ENCODE measurements around the gene RELN. TPM values are rescaled to one million over a fixed set of nuclear protein-coding genes. Genes with fewer than 3 reads are reported as not detected.
A peak's percentile ranks its signal among the peaks of the same experiment; 100 is the strongest.

Gene RELN
- polyA plus RNA-seq, 3 donors: 9.3 to 12.0 (median 12.0) TPM

DNA sequence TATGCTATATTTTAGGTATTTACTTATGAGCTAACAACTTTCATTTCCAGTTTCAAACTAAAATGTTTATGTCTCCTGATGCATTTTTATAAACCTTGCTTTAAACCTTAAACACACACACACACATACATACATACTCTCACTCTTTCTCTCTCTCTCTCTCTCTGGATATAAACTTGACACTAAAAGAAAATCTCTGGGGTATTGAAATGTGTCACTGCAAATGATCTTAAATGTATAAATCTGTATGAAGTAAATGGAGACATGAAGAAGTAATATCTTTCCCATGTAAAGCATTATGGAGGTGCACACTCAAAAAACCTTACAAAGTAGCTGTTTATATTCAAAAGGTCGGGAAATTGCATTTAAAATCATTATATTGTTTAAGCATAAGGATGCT lies 37.0 kb downstream of the RELN start:
- no peak for DNase-seq (ENCODE audit: extremely low read depth in 1 of 11, low read depth in 9 of 11, low spot score in 4 of 11)

DNA sequence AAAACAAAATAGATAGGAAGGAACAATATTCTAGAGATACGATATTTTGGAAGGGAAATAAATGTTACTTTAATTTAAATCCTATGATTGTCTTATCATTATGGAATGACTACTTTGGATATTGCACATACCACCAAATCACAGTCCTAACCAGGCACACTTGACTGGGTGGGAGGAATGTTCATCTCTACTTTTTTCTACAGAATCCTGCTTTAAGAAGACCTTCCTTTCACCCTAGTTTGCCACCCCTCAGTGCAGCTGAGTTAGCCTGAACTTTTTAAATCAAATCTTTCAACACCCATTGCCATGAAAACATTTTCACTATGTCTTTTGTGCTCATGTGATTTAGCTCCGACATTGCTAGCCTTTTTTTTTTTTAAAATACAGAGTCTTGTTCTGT lies 38.1 kb downstream of the RELN start:
- peak in 3 of 11 donors; percentile 4 to 6 (median 5) for DNase-seq (ENCODE audit: extremely low read depth in 1 of 11, low read depth in 9 of 11, low spot score in 4 of 11)

DNA sequence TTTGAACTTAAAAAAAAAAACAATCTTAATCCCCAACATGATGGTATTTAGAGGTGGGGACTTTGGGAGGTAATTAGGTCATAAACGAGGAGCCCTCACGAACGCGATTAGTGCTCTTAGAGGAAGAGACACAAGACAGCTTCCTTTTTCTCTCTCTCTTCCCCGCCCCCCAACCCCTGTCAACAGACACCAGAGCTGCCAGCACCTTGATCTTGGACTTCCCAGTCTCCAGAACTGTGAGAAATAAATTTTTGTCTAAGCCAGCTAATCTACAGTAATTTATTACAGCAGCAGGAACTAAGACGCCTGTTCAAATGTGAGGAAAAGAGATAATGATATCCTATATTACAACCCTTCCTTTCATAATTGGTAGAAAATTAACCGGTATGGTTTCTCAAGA lies 40.1 kb downstream of the RELN start:
- no peak for DNase-seq (ENCODE audit: extremely low read depth in 1 of 11, low read depth in 9 of 11, low spot score in 4 of 11)

DNA sequence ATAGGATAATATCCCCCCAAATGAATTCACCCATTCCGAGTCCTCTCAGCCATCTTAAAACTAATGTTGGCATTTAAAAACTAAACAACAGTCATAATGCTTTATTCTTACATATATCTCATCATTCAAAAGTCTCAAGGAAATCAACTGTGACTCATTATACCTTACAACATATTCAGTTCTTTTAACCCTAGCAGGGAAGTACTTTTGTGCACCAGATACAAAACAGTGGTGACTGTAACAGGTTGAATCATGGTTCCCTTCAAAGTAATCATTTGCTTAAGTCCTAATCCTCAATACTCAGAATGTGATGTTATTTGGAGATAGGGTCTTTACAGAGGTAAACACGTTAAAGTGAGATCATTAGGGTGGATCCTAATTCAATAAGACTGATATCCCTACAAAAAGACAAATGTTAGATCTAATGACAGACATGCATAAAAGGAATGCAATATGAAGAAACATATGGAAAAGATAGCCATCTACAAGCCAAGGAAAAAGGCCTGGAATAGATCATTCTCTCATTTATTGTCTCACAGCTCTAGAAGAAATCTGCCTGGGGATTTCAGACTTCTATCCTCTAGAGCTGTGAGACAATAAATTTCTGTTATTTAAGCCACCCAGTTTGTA lies 42.3 kb downstream of the RELN start:
- no peak for DNase-seq (ENCODE audit: extremely low read depth in 1 of 11, low read depth in 9 of 11, low spot score in 4 of 11)

DNA sequence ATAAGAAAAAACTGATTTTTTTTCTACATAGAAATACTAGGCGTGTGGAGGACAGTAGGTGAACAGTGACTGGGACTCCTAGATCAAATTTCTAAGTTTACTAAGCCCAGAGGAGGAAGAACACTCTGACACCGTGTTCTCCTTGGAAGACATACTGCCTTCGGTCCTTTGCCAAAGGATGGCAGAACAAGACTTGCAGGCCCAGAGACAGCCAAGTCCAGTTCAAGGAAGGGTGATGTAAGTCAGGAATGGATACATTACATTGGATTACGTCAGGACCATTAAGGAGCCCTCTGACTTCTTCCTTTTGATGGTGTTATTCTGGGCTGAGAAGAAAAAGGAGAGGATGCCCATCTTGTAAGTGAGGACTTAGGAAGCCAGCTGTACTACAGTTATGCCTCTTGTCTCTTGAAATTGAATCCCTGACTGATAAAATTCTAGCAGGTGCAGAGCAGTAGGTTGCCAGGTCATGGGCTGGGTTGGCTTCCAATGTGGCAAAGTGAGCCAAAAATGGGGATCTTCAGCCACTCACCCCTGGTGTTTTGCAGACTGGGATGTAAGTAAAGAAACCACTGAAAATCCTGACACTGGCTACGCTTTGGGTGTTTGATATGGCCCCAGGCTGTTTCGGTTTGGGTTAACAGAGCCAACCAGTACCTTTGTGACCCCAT lies 45.1 kb downstream of the RELN start:
- no peak for DNase-seq (ENCODE audit: extremely low read depth in 1 of 11, low read depth in 9 of 11, low spot score in 4 of 11)

DNA sequence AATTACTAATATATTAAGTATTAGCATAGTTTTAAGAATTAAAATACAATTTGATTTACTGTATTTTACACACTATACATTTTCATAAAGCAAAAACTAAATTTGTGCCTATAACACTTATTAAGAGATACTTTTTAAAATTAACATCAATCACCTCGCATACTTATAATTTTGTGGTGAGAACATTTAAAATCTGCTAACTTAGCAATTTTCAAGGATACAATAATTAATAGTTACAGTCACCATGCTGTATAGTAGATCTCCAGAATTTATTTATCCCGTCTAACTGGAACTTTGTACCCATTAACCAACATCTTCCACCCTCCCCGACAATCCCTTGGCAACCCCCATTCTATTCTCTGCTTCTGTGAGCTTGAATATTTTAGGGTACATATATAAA lies 47.5 kb downstream of the RELN start:
- DNase-seq (ENCODE audit: extremely low read depth in 1 of 11, low read depth in 9 of 11, low spot score in 4 of 11): no peak

DNA sequence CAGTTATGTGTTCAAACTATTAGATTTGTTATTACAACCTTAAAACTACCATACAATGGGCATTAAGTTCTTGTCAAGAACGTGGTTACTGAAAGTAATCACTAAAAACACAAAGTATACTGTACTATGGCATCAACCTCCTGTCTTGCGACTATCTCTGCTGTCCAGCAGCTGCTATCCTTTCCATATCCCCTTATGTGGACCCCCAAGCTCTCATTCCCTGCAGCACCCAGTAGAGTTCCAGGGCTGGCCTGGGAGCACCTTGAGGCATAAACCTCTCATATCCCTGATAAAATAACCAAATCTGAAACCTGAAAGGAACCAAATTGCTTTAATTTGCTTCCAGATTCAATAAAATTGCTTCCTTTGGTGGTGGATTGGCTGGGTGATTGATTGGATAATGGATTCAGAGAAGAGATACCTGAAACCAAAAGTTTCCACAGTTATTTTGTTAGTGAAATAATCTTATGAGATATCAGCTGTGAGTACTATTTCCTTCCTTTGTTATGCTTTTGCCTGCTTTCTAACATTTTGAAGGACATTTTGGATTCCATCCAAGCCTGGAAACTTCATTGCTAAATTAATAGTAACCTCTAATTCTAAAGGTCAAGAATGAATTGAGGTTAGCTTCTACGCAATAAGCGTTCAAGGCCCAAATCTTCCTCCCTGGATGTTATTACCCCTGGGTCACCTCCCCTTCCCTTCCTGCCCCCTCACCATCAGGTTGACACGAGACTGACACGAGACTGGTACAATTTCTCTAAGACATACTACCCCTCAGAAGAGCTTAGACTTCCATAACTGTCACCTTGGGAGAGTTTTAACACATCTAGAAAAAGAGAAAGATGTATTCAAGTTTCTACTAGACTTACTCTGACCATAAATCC lies 48.8 kb downstream of the RELN start:
- no peak for DNase-seq (ENCODE audit: extremely low read depth in 1 of 11, low read depth in 9 of 11, low spot score in 4 of 11)

DNA sequence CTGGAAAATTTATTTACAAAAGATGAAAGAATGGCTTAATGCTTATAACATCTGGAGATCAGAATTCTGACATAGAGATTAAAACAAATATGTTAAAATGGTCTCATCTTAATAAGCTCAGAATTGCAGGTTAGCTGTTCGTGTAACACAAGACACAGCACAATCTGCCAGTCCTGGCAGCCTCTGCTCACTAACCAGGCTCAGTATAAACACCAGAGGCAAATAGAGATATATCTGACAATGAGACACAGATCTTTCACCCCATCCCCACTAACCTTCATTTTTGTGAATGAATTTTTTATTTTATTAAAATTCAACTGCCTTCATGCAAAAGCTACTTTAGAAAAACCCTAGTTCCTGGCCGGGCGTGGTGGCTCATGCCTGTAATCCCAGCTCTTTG lies 51.8 kb downstream of the RELN start:
- no peak for DNase-seq (ENCODE audit: extremely low read depth in 1 of 11, low read depth in 9 of 11, low spot score in 4 of 11)

DNA sequence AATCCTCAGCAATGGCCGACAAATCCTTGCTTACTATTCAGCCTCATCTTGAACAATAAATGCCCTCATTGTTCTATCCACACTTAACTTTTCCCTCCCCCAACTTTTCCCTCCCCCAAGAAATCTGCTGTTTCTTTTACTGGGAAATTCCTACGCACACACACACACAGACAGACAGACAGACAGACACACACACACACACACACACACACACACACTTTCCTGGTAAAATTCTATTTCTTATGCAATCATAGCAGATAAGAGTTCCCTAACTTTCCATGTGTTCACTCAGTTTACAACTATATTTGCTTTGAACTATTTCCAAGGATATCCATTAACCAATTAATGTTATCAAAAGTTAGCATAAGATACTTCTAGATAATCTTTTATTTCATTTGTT lies 52.9 kb downstream of the RELN start:
- DNase-seq (ENCODE audit: extremely low read depth in 1 of 11, low read depth in 9 of 11, low spot score in 4 of 11): no peak

DNA sequence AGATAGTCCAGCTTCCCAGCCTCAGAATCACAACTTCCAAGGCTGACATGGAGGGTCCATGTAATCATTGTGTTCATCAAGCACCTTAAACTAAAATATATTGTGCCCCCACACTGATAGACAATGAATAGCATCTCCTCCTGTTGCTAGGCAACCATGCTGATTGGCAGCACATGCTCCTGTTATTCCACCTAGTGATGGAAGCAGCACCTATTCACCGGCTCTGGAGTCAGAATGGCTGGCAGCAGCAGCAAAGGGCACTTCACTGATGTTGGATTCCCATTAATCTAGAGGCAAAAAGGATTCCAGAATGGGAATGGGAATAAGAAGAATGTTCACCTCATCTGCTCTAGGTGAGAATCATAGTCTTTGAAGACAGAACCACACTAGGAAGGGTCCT lies 55.0 kb downstream of the RELN start:
- no peak for DNase-seq (ENCODE audit: extremely low read depth in 1 of 11, low read depth in 9 of 11, low spot score in 4 of 11)

DNA sequence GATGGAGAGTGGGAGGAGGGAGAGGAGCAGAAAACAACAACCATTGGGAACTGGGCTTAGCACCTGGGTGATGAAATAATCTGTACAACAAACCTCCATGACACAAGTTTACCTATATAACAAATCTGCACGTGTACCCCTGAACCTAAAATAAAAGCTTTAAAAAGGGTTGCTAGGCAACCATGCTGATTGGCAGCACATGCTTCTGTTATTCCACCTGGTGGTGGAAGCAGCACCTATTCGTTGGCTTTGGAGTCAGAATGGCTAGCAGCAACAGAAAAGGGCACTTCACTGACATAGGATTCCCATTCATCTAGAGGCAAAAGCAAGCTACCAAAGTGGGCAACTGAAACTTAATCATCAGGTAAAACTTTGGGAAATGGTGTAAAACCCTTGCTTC lies 57.1 kb downstream of the RELN start:
- DNase-seq (ENCODE audit: extremely low read depth in 1 of 11, low read depth in 9 of 11, low spot score in 4 of 11): no peak

DNA sequence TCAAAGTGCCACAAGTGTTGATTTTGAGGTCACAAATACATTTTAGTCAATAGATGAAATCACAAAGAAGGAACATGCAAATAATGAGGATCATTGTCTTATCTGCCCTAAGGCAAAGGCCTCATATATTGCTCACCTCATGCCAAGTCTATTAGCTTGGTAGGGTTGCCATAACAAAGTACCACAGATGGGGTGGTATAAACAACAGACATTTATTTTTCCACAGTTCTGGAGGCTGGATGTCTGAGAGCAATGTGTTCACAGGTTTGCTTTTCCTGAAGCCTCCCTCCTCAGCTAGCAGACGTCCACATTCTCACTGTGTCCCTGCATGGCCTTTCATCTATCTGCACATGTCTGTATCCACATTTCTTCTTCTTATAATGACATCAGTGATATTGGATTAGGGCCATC lies 59.6 kb downstream of the RELN start:
- no peak for DNase-seq (ENCODE audit: extremely low read depth in 1 of 11, low read depth in 9 of 11, low spot score in 4 of 11)

DNA sequence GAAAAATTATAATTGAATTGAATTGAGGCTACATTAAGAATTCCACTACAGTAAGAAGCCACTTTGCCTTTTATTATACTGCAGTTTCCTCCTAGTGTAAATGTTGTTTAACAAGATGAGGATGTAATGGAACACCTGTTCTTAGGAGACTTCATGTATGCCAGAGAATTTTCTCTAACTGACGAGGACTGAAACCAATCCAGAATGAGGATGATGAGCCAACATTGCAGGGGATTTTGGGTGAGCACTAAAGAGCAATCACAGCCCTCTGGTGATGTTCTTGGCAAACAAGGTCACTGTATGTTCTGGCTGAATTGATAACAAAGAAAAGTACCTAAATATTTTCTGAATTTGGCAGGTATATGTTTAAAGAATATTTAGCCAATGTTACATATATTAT lies 60.9 kb downstream of the RELN start:
- DNase-seq (ENCODE audit: extremely low read depth in 1 of 11, low read depth in 9 of 11, low spot score in 4 of 11): no peak

DNA sequence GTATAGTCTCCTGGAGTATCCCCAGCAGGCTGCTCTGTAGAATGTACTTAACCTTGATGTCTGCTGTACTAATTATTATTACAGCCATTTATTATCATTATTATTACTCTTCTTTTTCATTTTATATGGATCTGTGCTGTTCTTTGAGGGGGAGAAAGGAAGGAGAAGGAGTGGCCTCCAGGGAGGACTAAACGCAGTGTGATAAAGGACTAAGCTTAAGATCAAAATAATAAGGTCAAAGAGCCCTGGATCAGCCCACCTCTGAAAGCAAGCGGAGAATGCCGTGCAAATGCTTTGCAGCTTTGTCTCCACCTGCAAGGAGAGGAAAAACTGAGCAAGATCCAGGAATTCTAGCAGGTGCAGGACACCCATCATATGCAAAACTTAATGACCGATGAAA lies 65.3 kb downstream of the RELN start:
- DNase-seq (ENCODE audit: extremely low read depth in 1 of 11, low read depth in 9 of 11, low spot score in 4 of 11): no peak

DNA sequence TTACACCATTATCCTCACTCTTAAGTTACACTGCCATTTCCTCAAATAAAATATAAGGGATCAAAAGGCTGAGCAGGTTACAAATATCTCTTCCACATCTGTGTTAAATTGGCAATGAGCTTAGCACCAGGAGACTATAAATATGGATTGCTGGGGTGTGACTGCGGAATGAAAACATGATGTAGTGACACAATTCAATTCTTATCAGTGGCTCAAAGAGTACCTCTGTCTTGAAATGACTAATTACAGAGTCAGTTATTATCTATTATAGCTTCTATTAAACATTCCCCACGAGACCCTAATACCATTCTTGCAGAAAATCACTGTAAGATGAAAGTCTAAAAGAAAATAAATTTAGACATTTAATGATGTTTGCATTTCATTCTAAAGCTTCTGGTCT lies 67.1 kb downstream of the RELN start:
- no peak for DNase-seq (ENCODE audit: extremely low read depth in 1 of 11, low read depth in 9 of 11, low spot score in 4 of 11)

DNA sequence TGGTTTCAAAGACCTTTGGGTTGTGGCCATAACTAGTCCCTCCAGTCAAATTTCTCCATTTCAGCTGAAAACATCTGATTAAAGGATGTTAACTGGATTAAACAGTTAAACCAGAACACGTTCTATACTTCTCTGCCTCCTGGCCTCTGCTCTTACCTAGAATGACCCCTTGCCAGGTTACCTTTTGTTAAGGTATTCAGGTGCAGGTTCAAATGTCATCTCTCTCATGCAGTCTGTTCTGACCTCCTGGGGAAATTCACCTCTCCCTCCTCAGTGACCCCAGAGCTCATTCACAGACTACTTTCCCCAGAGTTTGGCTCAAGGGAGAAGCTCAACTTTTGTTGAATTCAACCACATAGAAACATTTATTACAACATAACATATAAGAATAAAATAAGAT lies 67.8 kb downstream of the RELN start:
- DNase-seq (ENCODE audit: extremely low read depth in 1 of 11, low read depth in 9 of 11, low spot score in 4 of 11): no peak

DNA sequence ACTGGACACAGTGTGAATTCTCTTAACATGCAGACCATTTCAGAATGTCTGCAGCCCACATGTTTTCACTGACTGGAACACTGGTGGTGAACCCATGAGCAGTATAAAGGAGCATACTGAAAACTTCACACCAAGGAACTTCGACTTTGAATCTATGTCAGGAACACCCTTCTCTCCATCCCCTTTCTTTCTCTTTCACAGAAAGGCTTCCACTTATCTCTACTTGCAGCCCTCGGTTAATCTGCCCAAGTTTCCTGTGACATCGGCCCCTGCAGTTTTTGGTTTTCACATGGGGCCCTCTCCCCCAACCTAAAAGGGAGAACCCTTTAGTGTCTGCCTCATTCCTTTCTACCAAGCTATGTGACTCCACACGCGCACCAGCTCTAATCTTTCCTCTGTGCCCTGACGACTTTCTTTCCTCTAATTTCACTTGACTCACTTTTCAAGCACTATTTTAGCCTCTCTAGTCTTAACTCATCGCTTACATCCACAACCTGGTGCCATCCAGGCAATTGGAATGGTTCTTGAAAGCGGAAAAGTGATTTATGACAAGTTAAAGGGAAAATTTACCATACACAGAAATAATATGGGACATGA lies 70.1 kb downstream of the RELN start:
- DNase-seq (ENCODE audit: extremely low read depth in 1 of 11, low read depth in 9 of 11, low spot score in 4 of 11): no peak

DNA sequence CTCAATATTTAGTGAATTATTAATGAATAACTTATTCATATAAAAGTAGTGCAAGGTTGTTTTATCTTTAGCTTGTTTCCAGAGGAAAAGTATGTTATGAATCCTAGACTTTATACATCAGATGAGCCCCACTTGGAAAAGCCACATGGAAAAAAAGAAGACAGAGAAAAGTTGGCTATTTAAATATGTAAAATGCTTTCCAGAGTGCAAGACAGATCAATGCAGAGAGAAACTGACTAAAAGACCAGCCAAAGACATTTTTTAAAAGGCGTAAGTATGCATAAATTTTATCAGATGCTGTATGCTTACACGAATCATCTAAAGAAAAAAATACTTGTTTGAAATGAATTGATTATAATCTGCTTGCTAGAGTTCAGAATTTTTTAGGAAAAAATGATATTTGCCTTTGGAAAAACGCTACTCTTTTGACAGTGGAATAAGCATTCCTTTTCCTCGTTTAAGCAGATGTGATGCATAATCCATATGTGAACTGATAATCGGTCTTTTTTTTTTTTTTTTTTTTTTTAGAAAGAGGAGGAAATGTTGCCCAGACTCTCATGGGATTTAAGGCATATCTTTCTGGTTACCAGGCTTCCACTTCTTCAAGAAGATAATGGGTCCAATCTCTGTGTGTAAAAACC lies 70.7 kb downstream of the RELN start:
- DNase-seq (ENCODE audit: extremely low read depth in 1 of 11, low read depth in 9 of 11, low spot score in 4 of 11): no peak

DNA sequence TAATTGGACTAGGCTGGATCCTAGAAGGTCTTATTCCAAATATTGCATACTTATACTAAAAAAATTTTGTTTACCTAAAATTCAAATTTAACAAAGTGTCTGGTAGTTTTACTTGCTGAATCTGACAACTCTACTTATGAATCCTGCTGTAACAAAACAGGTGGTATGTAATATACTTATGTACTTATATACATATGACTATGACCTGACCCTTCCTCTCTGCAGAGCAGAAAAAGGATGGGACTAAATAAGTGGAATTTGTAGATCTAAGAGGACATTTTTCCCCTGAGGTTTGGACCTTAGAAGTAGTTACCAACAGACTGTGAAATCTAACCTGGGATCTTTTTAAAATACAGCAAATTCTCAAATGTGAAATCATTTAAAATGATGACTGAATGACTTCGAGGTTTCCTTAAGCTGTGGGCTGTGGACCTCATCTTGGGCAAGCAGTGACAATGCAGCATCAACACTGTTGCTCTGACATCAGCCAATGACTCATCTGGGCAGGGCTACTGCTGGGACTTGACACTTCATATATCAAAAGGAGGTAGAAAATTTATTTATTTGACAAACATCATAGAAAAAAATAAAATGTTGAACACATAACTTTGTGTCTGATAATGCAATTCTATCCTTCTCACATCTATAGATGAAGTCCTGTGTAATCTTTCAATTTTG lies 73.6 kb downstream of the RELN start:
- DNase-seq (ENCODE audit: extremely low read depth in 1 of 11, low read depth in 9 of 11, low spot score in 4 of 11): no peak
